Stomach (tissue), 4 donors: ENCODE data around the gene CLCNKB.
"Not testable (repeated sequence)": the region's sequence is repeated elsewhere in the genome, so short reads cannot be mapped to it uniquely, and the experiment has no call there.

Source experiments
- CTCF ChIP-seq, 7 experiments: fragments of 450-650 bp in 4 of 7; fragments of 200-600 bp in 3 of 7; sonication (generic) in 3 of 7; IDR thresholded peaks; one replicate each; pipeline ENCODE4 v1.5.1; 2016 to 2019; ENCODE audit warnings: antibody characterized with exemption in 7 of 7, control low read depth in 2 of 7, mild to moderate bottlenecking in 1 of 7
- POLR2A ChIP-seq, 4 donors: fragments of 450-650 bp; IDR thresholded peaks; one replicate each; pipeline ENCODE4 v1.6.1; 2016; ENCODE audit warnings: antibody characterized with exemption in 4 of 4, control low read depth in 2 of 4, mild to moderate bottlenecking in 1 of 4, moderate library complexity in 1 of 4

- not testable (repeated sequence) for TF ChIP-seq CTCF, POLR2A (IDR thresholded peaks at IDR 0.05)
These were observed 12.9 kb downstream of the CLCNKB start for GRCh38 chr1:16056521-16056912.
